Psoas muscle (tissue), 8 donors: Measurements from ENCODE around the gene MAML2. TPM values are rescaled to one million over a fixed set of nuclear protein-coding genes. Genes with fewer than 3 reads are reported as not detected.
A peak's percentile ranks its signal among the peaks of the same experiment; 100 is the strongest.

Source experiments
- ATAC-seq, 4 donors: fragments of 200-7000 bp; cut with Tn5 transposase; one replicate each; pipeline ENCODE4 v1.9.1; 2020; ENCODE audit warnings: moderate library complexity in 3 of 4, mild to moderate bottlenecking in 2 of 4
- DNase-seq, 2 donors: peaks; one replicate each; pipeline ENCODE4 v3.0.0-alpha.2; 2020
- H3K27ac ChIP-seq: fragments of 200-600 bp; one replicate; pipeline ENCODE4 v1.8.0; 2022
- H3K27me3 ChIP-seq, 3 donors: fragments of 200-600 bp in 1 of 3; one replicate each; pipeline versions ENCODE4 v1.6.1 to v1.8.0; 2013 to 2022; ENCODE audit warnings: low read length in 2 of 3, mild to moderate bottlenecking in 2 of 3, moderate library complexity in 1 of 3; ENCODE audit not compliant: insufficient read depth in 3 of 3
- H3K36me3 ChIP-seq, 2 donors: fragments of 200-600 bp in 1 of 2; one replicate each; pipeline versions ENCODE4 v1.6.1 to v1.8.0; 2013 to 2022; ENCODE audit warnings: low read depth in 1 of 2, mild to moderate bottlenecking in 1 of 2, moderate library complexity in 1 of 2; ENCODE audit not compliant: insufficient read depth in 1 of 2
- H3K4me1 ChIP-seq: fragments of 200-600 bp; one replicate; pipeline ENCODE4 v1.8.0; 2022
- H3K4me3 ChIP-seq: fragments of 200-600 bp; one replicate; pipeline ENCODE4 v1.8.0; 2022; ENCODE audit warnings: mild to moderate bottlenecking
- H3K9me3 ChIP-seq: fragments of 200-600 bp; one replicate; pipeline ENCODE4 v1.8.0; 2022
- WGBS, 3 donors: extraction: QIAGEN DNeasy Blood & Tissue Kit; methylation state at CpG; one replicate each; pipeline versions ENCODE4 v1.1.6 to v1.1.7; 2013; 5-methylcytosine and 5-hydroxymethylcytosine counted together
- intact Hi-C, 2 donors: fragments of 100-400 bp; cut with DNase I; formaldehyde crosslinking; loops; one replicate each; pipeline versions ENCODE4 v1.11.0 to v1.14.2; 2022
- polyA plus RNA-seq, 3 donors: library from polyadenylated mRNA; stranded (reverse); fragments of 200-250 nt; gene quantifications; one replicate each; pipeline ENCODE4 v1.2.3, GENCODE V29; 2013
- total RNA-seq, 4 donors: library from RNA; stranded (reverse); fragmentation: NEBNext Ultra II Directional in 2 of 4; extraction: Animal tissue kit (Norgen Biotek cat#: 25700) in 2 of 4; gene quantifications; one replicate each; pipeline versions ENCODE4 v1.2.1 to v1.2.4, GENCODE V29; 2021 to 2023
- TF ChIP-seq, protein P1 (sequence below): fragments of 200-600 bp; IDR thresholded peaks from one replicate; pipeline ENCODE4 v1.8.0; 2022; ENCODE audit warnings: antibody characterized with exemption
- donor health status: healthy with polysubstance abuse.
- donor health status: DM: no; HTN: no; CAD: no; lungs with moderate emphysema.
- donor health status: Bipolar disorder and iron deficiency.
- donor health status: healthy.
- donor health status: DM: yes; HTN: yes; CAD: no.
- donor health status: DM: no; HTN: no; CAD: no.
- donor health status: DM: no; HTN: no; CAD: no.
- donor health status: DM: yes; HTN: yes; CAD: no.

MAML2 gene
- total and polyA plus RNA-seq, 7 donors: 0.39 to 3.7 (median 1.5) TPM

DNA sequence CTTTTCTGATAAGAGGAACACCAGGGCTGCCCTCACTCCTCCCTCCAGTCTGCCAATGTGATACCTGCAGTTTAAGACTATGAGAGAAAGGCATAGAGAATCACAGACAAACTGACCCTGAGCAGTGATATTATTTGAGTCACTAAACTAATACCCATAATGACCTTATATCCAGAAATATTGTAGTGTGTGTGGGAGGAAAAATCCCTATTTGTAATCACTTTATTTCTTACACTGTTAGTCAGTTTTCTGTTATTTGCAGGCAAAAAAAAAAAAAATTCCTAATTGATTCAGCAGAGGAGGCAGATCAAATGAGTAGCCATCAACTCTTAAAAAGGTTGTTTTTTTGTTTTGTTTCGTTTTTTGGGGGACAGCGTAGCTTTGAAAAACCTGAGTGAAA is 82.5 kb downstream of the MAML2 start:
- Histone ChIP-seq H3K4me3 (no peak overlapping the region), H3K27ac (no peak overlapping the region), H3K4me1 (peaks cover 8% of the 10 kb centered on the region), H3K36me3 (no peaks in the 10 kb centered on the region), H3K27me3 (no peaks in the 10 kb centered on the region), H3K9me3 (no peaks in the 10 kb centered on the region)
- intact Hi-C loops: no loop called here
- 80 to 86% (median 83%) methylated on average over 2 of the region's 2 CpGs for WGBS, 3 donors
- TF ChIP-seq, protein P1, sequence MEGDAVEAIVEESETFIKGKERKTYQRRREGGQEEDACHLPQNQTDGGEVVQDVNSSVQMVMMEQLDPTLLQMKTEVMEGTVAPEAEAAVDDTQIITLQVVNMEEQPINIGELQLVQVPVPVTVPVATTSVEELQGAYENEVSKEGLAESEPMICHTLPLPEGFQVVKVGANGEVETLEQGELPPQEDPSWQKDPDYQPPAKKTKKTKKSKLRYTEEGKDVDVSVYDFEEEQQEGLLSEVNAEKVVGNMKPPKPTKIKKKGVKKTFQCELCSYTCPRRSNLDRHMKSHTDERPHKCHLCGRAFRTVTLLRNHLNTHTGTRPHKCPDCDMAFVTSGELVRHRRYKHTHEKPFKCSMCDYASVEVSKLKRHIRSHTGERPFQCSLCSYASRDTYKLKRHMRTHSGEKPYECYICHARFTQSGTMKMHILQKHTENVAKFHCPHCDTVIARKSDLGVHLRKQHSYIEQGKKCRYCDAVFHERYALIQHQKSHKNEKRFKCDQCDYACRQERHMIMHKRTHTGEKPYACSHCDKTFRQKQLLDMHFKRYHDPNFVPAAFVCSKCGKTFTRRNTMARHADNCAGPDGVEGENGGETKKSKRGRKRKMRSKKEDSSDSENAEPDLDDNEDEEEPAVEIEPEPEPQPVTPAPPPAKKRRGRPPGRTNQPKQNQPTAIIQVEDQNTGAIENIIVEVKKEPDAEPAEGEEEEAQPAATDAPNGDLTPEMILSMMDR: no peak
- no peak for ATAC-seq
- no peak for DNase-seq

- WGBS, 3 donors: 71 to 83% (median 77%) methylated on average over 3 of the region's 3 CpGs
- Histone ChIP-seq H3K36me3 (no peaks in the 10 kb centered on the region), H3K4me3 (no peak overlapping the region), H3K27ac (no peak overlapping the region), H3K9me3 (no peaks in the 10 kb centered on the region), H3K27me3 (no peaks in the 10 kb centered on the region), H3K4me1 (peaks cover 8% of the 10 kb centered on the region)
- intact Hi-C loops: no loop called here
- DNase-seq (no peak), ATAC-seq (no peak)
- TF ChIP-seq, protein P1: no peak
These were observed 82.9 kb downstream of the MAML2 start for GRCh38 chr11:96260067-96260511.

DNA sequence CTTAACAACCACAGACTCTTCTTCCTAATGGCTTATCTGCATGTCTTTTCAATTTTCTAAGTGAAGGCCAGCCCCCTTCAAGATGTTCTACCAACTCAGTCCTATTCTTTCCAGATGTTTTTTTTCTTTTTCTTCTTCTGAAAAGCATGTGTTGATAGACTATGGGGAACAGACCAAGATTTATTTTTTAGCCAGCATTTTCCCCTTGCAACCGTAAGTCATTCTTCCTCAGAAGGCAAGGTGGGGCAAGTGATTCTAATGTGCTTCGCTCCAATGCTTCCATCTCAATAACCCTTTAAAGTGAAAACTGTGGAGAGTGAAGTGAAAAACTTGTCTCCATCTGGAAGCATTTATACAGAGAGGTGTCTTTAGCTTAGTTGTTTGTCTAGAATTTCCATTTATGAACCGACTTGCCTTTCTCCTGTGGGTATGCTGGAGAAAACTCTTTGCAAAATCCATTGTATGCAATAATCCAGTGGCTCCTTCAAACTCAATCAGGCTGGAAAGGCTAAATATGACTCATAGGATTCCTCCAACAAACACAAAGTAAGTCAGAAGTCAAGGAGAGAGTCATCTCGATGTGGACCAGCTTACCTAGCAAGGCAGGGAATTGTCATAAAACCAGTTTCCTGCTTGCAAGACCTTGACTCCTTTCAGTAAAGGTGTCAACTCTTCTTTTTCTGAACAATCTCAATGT is 83.7 kb downstream of the MAML2 start:
- H3K4me1 ChIP-seq: peaks cover 15% of the 10 kb centered on the region

DNA sequence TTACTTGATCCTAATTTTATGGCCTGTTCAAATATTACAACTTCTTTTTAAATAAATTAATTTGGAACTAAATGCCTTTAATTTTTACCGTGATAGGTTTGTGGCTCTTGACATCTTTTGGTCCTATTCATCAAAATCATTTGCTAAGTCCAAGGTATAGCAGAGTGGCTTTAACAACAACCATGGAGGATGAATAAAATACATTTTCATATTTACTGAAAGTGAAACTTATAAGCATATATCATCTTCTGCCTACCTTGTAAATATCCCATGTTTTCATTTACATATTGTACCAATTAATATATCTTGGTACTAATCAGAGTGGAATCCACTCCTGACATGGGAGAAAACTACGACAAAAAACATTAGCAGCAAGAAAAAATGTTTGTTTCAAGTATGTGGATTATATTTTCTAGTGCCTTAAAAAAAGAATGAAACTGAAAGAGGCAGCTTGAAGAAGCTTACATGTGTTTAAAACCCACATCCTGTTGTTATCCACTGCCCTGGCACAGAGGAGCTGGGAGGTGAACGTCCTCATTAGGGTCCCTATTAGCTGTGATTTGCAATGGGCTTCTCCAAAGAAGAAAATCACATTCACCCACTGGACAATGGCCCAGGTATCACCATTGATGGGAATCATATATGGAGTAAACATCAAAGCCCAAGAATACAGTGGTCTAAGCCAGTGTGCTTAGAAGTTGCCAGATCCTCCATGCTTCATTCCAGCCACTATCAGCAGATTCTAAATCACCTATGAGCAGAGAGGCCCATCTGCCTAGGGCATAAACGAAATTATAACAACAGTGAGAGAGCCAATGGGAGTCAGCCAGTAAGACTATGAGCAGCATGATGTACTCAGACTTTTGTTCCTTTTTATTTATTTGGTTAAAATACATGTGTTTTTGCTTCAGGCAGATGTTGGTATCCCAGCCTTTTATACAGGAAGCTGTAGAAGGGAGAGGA is 84.7 kb downstream of the MAML2 start:
- Histone ChIP-seq H3K27me3 (no peaks in the 10 kb centered on the region), H3K4me1 (peaks cover 15% of the 10 kb centered on the region), H3K4me3 (no peak overlapping the region), H3K27ac (peak overlapping the region; percentile 46), H3K36me3 (no peaks in the 10 kb centered on the region), H3K9me3 (no peaks in the 10 kb centered on the region)
- DNase-seq (no peak), ATAC-seq (no peak)
- intact Hi-C loops: no loop called here
- TF ChIP-seq, protein P1: no peak
- 60 to 62% (median 62%) methylated on average over 4 of the region's 4 CpGs for WGBS, 3 donors

More for the DNA sequence above, 83.7 kb downstream of the MAML2 start:
- 67 to 73% (median 70%) methylated on average over 4 of the region's 4 CpGs for WGBS, 3 donors
- TF ChIP-seq, protein P1: no peak
- H3K9me3 ChIP-seq: no peaks in the 10 kb centered on the region
- no peaks in the 10 kb centered on the region for H3K27me3 ChIP-seq
- intact Hi-C loops: no loop called here
- DNase-seq (no peak), ATAC-seq (no peak)
- peak overlapping the region; percentile 46 for H3K27ac ChIP-seq
- no peaks in the 10 kb centered on the region for H3K36me3 ChIP-seq
- no peak overlapping the region for H3K4me3 ChIP-seq
